ENCODE results near the gene PRKCA.

DNA sequence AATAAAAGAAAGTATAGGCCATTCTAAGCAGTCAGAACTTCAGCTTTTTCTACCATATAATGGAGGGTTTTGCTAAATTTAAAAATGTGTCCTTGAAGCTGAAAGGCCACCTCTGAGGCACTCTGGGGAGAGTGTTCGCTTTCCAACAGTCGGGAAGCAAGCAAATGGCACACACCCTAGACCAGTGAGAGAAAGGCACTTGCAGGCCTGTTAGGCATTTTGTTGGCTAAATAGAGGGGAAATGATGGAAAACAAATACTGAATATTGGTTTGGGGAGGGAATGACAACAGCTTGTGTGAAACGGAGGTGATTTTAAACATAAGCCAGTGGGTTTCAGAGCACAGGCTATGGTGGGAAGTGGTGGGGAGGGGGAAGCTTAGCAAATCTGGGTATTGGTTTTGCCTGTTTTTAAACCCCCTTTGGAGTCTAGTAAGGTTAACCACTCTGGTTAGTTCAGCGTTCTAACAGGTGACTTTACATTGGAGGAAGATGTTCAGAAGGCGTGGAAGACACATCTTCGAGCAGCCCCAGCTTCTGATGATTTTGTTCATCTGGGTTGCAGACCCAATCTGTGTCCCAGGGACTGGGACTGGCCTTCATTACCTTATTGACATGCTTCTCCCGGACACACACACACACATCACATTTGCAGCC, 90.5 kb downstream of the PRKCA start:
- TF ChIP-seq, protein P1, sequence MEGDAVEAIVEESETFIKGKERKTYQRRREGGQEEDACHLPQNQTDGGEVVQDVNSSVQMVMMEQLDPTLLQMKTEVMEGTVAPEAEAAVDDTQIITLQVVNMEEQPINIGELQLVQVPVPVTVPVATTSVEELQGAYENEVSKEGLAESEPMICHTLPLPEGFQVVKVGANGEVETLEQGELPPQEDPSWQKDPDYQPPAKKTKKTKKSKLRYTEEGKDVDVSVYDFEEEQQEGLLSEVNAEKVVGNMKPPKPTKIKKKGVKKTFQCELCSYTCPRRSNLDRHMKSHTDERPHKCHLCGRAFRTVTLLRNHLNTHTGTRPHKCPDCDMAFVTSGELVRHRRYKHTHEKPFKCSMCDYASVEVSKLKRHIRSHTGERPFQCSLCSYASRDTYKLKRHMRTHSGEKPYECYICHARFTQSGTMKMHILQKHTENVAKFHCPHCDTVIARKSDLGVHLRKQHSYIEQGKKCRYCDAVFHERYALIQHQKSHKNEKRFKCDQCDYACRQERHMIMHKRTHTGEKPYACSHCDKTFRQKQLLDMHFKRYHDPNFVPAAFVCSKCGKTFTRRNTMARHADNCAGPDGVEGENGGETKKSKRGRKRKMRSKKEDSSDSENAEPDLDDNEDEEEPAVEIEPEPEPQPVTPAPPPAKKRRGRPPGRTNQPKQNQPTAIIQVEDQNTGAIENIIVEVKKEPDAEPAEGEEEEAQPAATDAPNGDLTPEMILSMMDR (IDR thresholded peaks at IDR 0.05 in 2 of 3, conservative IDR thresholded peaks at IDR 0.05 in 1 of 3; ENCODE audit: insufficient read depth in 2 of 3, low read depth in 1 of 3, low read length in 3 of 3): no peak
- TF ChIP-seq KLF1 (tag; IDR thresholded peaks at IDR 0.05) (no peak), LEF1 (IDR thresholded peaks at IDR 0.05) (no peak), ZNF146 (CRISPR knock-in tag; IDR thresholded peaks at IDR 0.05; ENCODE audit: unreplicated experiment) (no peak), HNRNPUL1 (IDR thresholded peaks at IDR 0.05; ENCODE audit: low read length) (no peak)

All from K562 (cell line).